Measurements from ENCODE around the gene TRIO. TPM values are rescaled to one million over a fixed set of nuclear protein-coding genes. Genes with fewer than 3 reads are reported as not detected.

Gene TRIO
- total RNA-seq, 4 donors from 2014 or later, result 186 to 388 (median 285) TPM

DNA sequence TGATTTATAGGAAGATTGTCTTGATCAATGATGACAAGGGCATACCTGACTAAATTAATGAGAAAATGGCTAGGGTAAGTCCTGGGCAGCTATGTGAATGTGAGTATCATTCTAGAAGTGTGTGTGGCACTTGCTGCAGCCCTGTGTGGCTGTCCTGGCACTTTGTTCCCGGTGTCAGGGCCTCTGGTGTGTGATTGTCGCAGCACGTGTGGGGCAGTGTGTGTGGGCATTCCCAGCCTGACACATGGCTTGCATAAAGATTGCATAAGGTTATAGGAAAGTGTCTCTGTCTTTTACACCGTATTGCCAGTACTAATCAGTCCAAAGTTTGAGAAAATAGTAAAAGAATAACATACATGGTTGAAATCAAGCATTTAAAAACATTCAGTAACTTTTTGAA, 74.4 kb downstream of the TRIO start:
- in situ Hi-C loops (cut with MboI; ENCODE audit: low pct_ligation_motif_present in 1 of 4, low pct_unique_long_range_greater_than_20kb in 1 of 4, low sequenced_read_pairs in 3 of 4) (no loop called here), intact Hi-C loops (cut with DNase I; ENCODE audit: low total_unique reads) (no loop called here)
- Histone ChIP-seq H3K27ac (peak overlapping the region; percentile 70 to 89 (median 84)), H3K9me3 (no peaks in the 10 kb centered on the region), H3K4me3 (no peak overlapping the region), H3K27me3 (no peaks in the 10 kb centered on the region), H3K4me1 (peaks cover 50 to 95% (median 88%) of the 10 kb centered on the region in 4 donors), H3K36me3 (no peaks in the 10 kb centered on the region)
- DNase-seq, result no peak
- no peak for TF ChIP-seq CTCF (IDR thresholded peaks at IDR 0.05)
- no peak for TF ChIP-seq POLR2AphosphoS5 (IDR thresholded peaks at IDR 0.05)
- no peak for TF ChIP-seq EP300 (IDR thresholded peaks at IDR 0.05; ENCODE audit: low read depth)
- no peak for TF ChIP-seq POLR2A (IDR thresholded peaks at IDR 0.05)
- WGBS, 2 donors (ENCODE audit: low coverage in 1 of 2), result 44 to 57% methylated on average over 3 to 4 of the region's 4 CpGs

DNA sequence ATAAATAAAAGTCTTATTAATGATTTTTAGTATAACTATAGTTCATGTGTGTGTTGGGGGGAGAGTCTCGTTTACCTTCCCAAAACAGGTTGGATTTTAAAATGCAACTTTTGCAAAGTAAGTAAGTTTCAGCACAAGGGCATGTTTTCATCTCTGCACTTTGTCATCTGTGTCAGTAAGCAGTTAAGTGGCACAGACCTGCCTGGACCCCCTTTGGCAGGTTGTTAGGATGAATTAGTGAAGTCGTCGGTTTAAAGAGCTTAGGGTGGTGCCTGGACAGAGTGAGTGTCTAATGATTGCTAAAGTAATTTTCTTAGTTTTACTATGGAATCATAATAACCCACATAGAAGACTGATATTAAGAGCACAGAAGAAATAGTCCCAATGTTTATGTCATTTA, 74.9 kb downstream of the TRIO start:
- Histone ChIP-seq H3K27me3 (no peaks in the 10 kb centered on the region), H3K4me1 (peaks cover 53 to 95% (median 86%) of the 10 kb centered on the region in 4 donors), H3K9me3 (no peaks in the 10 kb centered on the region), H3K36me3 (no peaks in the 10 kb centered on the region), H3K27ac (peak overlapping the region; percentile 70 to 89 (median 84)), H3K4me3 (no peak overlapping the region)
- WGBS, 2 donors (ENCODE audit: low coverage in 1 of 2), result 41 to 47% methylated on average over 3 of the region's 3 CpGs
- in situ Hi-C loops (cut with MboI; ENCODE audit: low pct_ligation_motif_present in 1 of 4, low pct_unique_long_range_greater_than_20kb in 1 of 4, low sequenced_read_pairs in 3 of 4) (no loop called here), intact Hi-C loops (cut with DNase I; ENCODE audit: low total_unique reads) (no loop called here)
- TF ChIP-seq POLR2A (IDR thresholded peaks at IDR 0.05), result no peak
- no peak for TF ChIP-seq CTCF (IDR thresholded peaks at IDR 0.05)
- no peak for TF ChIP-seq EP300 (IDR thresholded peaks at IDR 0.05; ENCODE audit: low read depth)
- TF ChIP-seq POLR2AphosphoS5 (IDR thresholded peaks at IDR 0.05), result no peak
- DNase-seq, result no peak

DNA sequence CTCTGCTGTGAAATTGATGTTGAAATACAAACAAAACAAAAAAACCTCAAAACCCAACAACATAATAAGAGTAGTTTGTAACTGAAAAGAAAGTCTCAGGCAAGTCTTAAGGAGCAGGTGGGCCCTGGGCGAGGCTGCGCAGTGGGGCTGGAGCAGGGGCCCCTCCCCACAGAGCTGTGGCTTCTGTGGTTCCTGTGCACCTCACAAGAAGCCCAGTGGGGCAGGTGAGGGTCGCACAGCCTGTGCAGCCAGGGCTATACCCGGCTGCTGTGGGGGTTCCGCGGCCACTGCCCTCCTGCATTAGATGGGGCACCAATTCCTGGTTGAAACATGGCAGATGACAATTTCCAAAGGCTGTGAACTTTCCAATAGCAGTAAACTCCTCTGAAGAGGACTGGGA, 75.3 kb downstream of the TRIO start:
- TF ChIP-seq POLR2A (IDR thresholded peaks at IDR 0.05), result no peak
- no peak for TF ChIP-seq POLR2AphosphoS5 (IDR thresholded peaks at IDR 0.05)
- no peak for TF ChIP-seq CTCF (IDR thresholded peaks at IDR 0.05)
- no peak for TF ChIP-seq EP300 (IDR thresholded peaks at IDR 0.05; ENCODE audit: low read depth)
- Histone ChIP-seq H3K4me1 (peaks cover 57 to 95% (median 81%) of the 10 kb centered on the region in 4 donors), H3K27me3 (no peaks in the 10 kb centered on the region), H3K4me3 (no peak overlapping the region), H3K27ac (peak overlapping the region; percentile 70 to 89 (median 84)), H3K36me3 (no peaks in the 10 kb centered on the region), H3K9me3 (no peaks in the 10 kb centered on the region)
- intact Hi-C loops (cut with DNase I; ENCODE audit: low total_unique reads), result no loop called here
- in situ Hi-C loops (cut with MboI; ENCODE audit: low pct_ligation_motif_present in 1 of 4, low pct_unique_long_range_greater_than_20kb in 1 of 4, low sequenced_read_pairs in 3 of 4), result no loop called here
- no peak for DNase-seq
- WGBS, 2 donors (ENCODE audit: low coverage in 1 of 2), result 54% methylated on average over 6 of the region's 6 CpGs; no CpG with 5 or more reads in 1 of the 2 donors

DNA sequence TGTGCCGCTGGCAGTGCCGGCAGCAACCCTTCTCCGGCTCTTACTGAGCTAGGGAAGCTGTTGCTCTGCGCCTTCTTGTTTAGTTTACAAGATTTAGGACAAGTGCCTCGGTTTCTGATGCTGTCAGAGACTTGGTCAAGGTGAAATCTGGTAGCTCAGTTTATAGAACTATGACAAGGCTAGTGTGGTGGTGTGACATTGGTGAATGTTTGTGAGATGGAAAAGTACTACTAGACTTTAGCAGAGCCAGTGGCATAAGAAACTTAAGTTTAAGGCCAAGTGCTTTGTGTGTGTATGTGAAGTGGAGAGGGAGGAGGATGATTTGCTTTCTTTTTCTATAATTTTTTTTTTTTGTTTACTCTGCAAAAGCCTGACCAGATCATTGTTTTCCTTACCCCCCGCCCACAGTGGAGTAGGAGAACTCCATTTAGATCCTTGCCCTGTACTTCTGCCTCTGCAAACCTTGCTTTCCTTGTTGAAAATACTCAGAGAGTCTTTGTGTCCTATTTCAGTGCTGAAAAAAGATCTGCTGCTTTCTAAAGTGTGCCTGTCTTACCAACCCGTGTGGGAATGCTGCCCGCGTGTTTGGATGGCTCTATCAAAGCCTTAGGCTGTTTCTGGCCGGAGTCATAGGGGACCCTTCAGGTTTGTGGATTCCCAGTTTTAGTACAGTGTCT, 75.9 kb downstream of the TRIO start:
- no peak for DNase-seq
- Histone ChIP-seq H3K4me3 (no peak overlapping the region), H3K36me3 (no peaks in the 10 kb centered on the region), H3K4me1 (peaks cover 57 to 94% (median 76%) of the 10 kb centered on the region in 4 donors), H3K27ac (peak overlapping the region; percentile 70 to 89 (median 84)), H3K9me3 (no peaks in the 10 kb centered on the region), H3K27me3 (no peaks in the 10 kb centered on the region)
- TF ChIP-seq POLR2AphosphoS5 (IDR thresholded peaks at IDR 0.05), result no peak
- TF ChIP-seq CTCF (IDR thresholded peaks at IDR 0.05), result no peak
- TF ChIP-seq EP300 (IDR thresholded peaks at IDR 0.05; ENCODE audit: low read depth), result no peak
- no peak for TF ChIP-seq POLR2A (IDR thresholded peaks at IDR 0.05)
- 38% methylated on average over 10 of the region's 10 CpGs; no CpG with 5 or more reads in 1 of the 2 donors for WGBS, 2 donors (ENCODE audit: low coverage in 1 of 2)
- in situ Hi-C loops (cut with MboI; ENCODE audit: low pct_ligation_motif_present in 1 of 4, low pct_unique_long_range_greater_than_20kb in 1 of 4, low sequenced_read_pairs in 3 of 4), result no loop called here
- intact Hi-C loops (cut with DNase I; ENCODE audit: low total_unique reads), result no loop called here

Measured in transverse colon (tissue), 4 donors.